D721Med (cell line): Measurements from ENCODE around the gene LTBP1.

ENCODE experiments used
- DNase-seq: peaks from one replicate; pipeline ENCODE4 v3.0.0; 2011; ENCODE audit warnings: low spot score; ENCODE audit not compliant: insufficient read length
- FAIRE-seq: peaks from 2 replicates; lab custom pipeline; 2011; peaks lifted over from hg19 to GRCh38; lab: Jason Lieb, UNC
- TF ChIP-seq, protein P1 (sequence below): IDR thresholded peaks from 2 replicates; pipeline ENCODE4 v1.5.1; 2012; ENCODE audit warnings: mild to moderate bottlenecking, control low read depth; ENCODE audit not compliant: insufficient read depth; ENCODE audit errors: missing control alignments

Gene LTBP1

GRCh38 chr2:32923109-32923508, 23.6 kb upstream of the LTBP1 start:
- TF ChIP-seq, protein P1, sequence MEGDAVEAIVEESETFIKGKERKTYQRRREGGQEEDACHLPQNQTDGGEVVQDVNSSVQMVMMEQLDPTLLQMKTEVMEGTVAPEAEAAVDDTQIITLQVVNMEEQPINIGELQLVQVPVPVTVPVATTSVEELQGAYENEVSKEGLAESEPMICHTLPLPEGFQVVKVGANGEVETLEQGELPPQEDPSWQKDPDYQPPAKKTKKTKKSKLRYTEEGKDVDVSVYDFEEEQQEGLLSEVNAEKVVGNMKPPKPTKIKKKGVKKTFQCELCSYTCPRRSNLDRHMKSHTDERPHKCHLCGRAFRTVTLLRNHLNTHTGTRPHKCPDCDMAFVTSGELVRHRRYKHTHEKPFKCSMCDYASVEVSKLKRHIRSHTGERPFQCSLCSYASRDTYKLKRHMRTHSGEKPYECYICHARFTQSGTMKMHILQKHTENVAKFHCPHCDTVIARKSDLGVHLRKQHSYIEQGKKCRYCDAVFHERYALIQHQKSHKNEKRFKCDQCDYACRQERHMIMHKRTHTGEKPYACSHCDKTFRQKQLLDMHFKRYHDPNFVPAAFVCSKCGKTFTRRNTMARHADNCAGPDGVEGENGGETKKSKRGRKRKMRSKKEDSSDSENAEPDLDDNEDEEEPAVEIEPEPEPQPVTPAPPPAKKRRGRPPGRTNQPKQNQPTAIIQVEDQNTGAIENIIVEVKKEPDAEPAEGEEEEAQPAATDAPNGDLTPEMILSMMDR, result no peak
- no peak for DNase-seq
- FAIRE-seq, result no peak

GRCh38 chr2:32925283-32925815, 21.4 kb upstream of the LTBP1 start:
- FAIRE-seq (no peak), DNase-seq (no peak)
- TF ChIP-seq, protein P1, result no peak

DNA sequence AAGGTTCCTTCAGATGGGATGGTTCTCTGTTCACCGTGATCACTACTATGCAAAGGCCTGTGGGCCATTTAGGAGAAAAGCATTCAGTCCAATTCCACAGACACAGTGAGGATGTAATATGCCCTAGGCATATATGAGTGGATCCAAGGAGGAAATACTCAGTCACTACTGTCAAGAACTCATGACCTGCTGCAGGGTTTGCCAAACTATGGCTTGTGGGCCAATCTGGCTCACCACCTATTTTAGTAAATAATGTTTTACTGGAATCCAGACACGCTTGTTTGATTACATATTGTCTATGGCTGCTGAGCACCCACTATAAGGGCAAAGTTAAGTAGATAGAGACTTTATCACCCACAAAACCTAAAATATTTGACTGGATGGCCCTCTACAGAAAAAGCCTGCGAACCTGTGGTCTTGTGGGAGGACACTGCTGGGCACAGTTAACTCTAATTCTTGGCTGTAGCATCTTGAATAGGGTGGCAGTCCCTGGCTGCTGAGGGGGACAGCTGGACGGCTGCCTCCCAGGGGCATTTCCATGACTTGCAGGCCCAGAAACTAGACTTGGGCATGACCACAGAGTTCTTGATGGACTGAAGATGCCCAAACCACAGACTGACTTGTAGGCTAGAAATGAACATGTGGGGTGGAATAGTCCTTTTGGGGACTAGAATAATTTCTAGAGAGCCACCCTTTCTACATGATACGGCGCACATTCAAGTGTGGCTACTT, 20.6 kb upstream of the LTBP1 start:
- no peak for DNase-seq
- FAIRE-seq, result no peak
- TF ChIP-seq, protein P1, result no peak

DNA sequence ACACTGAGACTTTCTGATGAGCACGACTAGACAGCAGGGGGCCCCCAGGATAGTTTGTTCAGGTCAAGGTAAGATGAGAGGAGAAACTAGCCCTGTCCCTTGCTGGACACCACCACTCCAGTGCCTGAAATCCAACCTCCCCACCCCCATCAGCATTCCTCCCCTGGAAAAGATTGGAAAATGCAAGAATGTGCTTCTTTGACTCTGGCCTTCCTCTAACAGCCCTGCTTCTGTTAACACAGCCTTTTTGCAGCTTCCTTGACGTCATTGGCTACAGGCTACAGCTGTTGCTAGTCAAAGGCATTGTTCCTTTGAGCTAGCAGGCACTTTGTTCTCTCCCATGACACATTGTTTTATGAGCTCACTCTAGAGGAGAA, 20.1 kb upstream of the LTBP1 start:
- no peak for FAIRE-seq
- TF ChIP-seq, protein P1, result no peak
- no peak for DNase-seq

DNA sequence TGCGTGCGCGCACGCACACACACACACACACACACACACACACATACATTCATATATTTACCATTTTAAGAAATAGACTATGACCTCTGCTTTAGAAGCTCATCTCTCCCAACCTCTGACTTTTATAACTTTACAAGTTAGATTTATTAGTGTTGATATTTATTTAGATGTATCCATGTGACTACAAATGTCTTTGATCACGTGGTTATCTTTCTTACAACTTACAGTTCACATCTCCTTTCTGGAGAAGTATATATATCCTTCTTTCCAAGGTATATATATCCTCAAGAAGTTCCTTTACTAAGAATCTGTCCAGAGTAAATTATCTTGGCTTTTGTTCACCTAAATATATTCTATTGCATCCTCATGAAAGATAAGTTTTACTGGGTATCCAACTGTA, 16.3 kb upstream of the LTBP1 start:
- TF ChIP-seq, protein P1, result no peak
- DNase-seq (no peak), FAIRE-seq (no peak)

- TF ChIP-seq, protein P1, result no peak
- FAIRE-seq (no peak), DNase-seq (no peak)
These were observed 15.2 kb upstream of the LTBP1 start for GRCh38 chr2:32931519-32931918.
